HEK293 (cell line): ENCODE data around the gene SH3YL1.

Experiments used
- CTCF ChIA-PET: fragments of 350-600 bp; formaldehyde crosslinking; extraction: SDS; loops from one replicate; lab custom pipeline; 2021; ENCODE audit warnings: antibody characterized with exemption; lab: Yijun Ruan, JAX
- POLR2A ChIA-PET: fragments of 300-600 bp; formaldehyde crosslinking; extraction: SDS; loops from one replicate; lab custom pipeline; 2020; ENCODE audit warnings: antibody characterized with exemption, inconsistent platforms; lab: Yijun Ruan, JAX
- H3K27ac ChIP-seq: fragments of 200-500 bp; sonication (Bioruptor generic); 2 replicates; pipeline ENCODE4 v1.5.1; 2014; ENCODE audit warnings: low read depth, low read length, control low read depth, inconsistent platforms; ENCODE audit errors: extremely low read depth
- H3K36me3 ChIP-seq, 2 experiments: fragments of 200-500 bp in 1 of 2; sonication (Bioruptor generic) in 1 of 2; 1 replicate in 1 of 2; 2 replicates in 1 of 2; pipeline ENCODE4 v1.5.1; 2014 to 2017; ENCODE audit warnings: inconsistent platforms in 2 of 2, low read length in 2 of 2; ENCODE audit not compliant: control insufficient read depth in 2 of 2, insufficient read depth in 1 of 2
- H3K4me1 ChIP-seq: fragments of 200-500 bp; sonication (Bioruptor generic); 2 replicates; pipeline ENCODE4 v1.5.1; 2014; ENCODE audit warnings: mild to moderate bottlenecking, low read length, inconsistent platforms; ENCODE audit not compliant: control insufficient read depth, insufficient read depth
- H3K4me3 ChIP-seq: 2 replicates; pipeline ENCODE4 v1.5.1; 2011; ENCODE audit warnings: low read depth, mild to moderate bottlenecking, control low read depth, low read length, moderate library complexity
- H3K9me3 ChIP-seq: fragments of 200-500 bp; sonication (Bioruptor generic); 2 replicates; pipeline ENCODE4 v1.5.1; 2014; ENCODE audit warnings: low read depth, low read length, inconsistent platforms; ENCODE audit not compliant: control insufficient read depth, insufficient read depth
- BCL11A ChIP-seq: fragments of 450-650 bp; formaldehyde crosslinking; IDR thresholded peaks from 2 replicates; pipeline ENCODE4 v1.5.1; 2016; ENCODE audit warnings: low read depth, missing biosample characterization, missing genetic modification characterization
- KLF16 ChIP-seq: fragments of 450-650 bp; formaldehyde crosslinking; IDR thresholded peaks from 2 replicates; pipeline ENCODE4 v1.5.1; 2017; ENCODE audit warnings: missing biosample characterization, missing genetic modification characterization
- MYNN ChIP-seq: fragments of 450-650 bp; formaldehyde crosslinking; IDR thresholded peaks from 2 replicates; pipeline ENCODE4 v1.5.1; 2016; ENCODE audit warnings: missing biosample characterization, missing genetic modification characterization, borderline replicate concordance
- OSR2 ChIP-seq: fragments of 450-650 bp; formaldehyde crosslinking; IDR thresholded peaks from 2 replicates; pipeline ENCODE4 v1.5.1; 2016; ENCODE audit warnings: missing biosample characterization, missing genetic modification characterization
- ZBTB11 ChIP-seq: fragments of 450-650 bp; formaldehyde crosslinking; conservative IDR thresholded peaks from 2 replicates; pipeline ENCODE4 v1.5.1; 2016; ENCODE audit warnings: low read depth, missing biosample characterization, missing genetic modification characterization
- ZNF155 ChIP-seq: fragments of 450-650 bp; formaldehyde crosslinking; IDR thresholded peaks from 2 replicates; pipeline ENCODE4 v1.5.1; 2016; ENCODE audit warnings: missing biosample characterization, missing genetic modification characterization
- ZNF2 ChIP-seq: fragments of 450-650 bp; formaldehyde crosslinking; IDR thresholded peaks from 2 replicates; pipeline ENCODE4 v1.5.1; 2016; ENCODE audit warnings: missing biosample characterization, missing genetic modification characterization
- ZNF214 ChIP-seq: fragments of 450-650 bp; formaldehyde crosslinking; IDR thresholded peaks from 2 replicates; pipeline ENCODE4 v1.5.1; 2017; ENCODE audit warnings: missing biosample characterization, mild to moderate bottlenecking, missing genetic modification characterization, borderline replicate concordance
- ZNF239 ChIP-seq: fragments of 450-650 bp; formaldehyde crosslinking; IDR thresholded peaks from 2 replicates; pipeline ENCODE4 v1.5.1; 2016; ENCODE audit warnings: missing biosample characterization, missing genetic modification characterization
- ZNF518A ChIP-seq: fragments of 450-650 bp; formaldehyde crosslinking; conservative IDR thresholded peaks from 2 replicates; pipeline ENCODE4 v1.5.1; 2016; ENCODE audit warnings: low read depth, missing biosample characterization, missing genetic modification characterization
- ZNF560 ChIP-seq: fragments of 450-650 bp; formaldehyde crosslinking; IDR thresholded peaks from 2 replicates; pipeline ENCODE4 v1.5.1; 2017; ENCODE audit warnings: missing biosample characterization, missing genetic modification characterization, borderline replicate concordance
- ZNF626 ChIP-seq: fragments of 450-650 bp; sonication (Bioruptor Pico); formaldehyde crosslinking; IDR thresholded peaks from 2 replicates; pipeline ENCODE4 v1.5.1; 2018; ENCODE audit warnings: missing biosample characterization, missing genetic modification characterization, inconsistent platforms
- ZNF791 ChIP-seq: fragments of 450-650 bp; formaldehyde crosslinking; IDR thresholded peaks from 2 replicates; pipeline ENCODE4 v1.5.1; 2016; ENCODE audit warnings: missing biosample characterization, missing genetic modification characterization
- ZSCAN16 ChIP-seq: fragments of 450-650 bp; formaldehyde crosslinking; IDR thresholded peaks from 2 replicates; pipeline ENCODE4 v1.5.1; 2016; ENCODE audit warnings: missing biosample characterization, missing genetic modification characterization
- ZSCAN30 ChIP-seq: fragments of 450-650 bp; IDR thresholded peaks from 2 replicates; pipeline ENCODE4 v1.5.1; 2018; ENCODE audit warnings: missing biosample characterization, mild to moderate bottlenecking, missing genetic modification characterization, moderate library complexity
- TF ChIP-seq, protein P1 (sequence below): fragments of 450-650 bp; formaldehyde crosslinking; optimal IDR thresholded peaks from 2 replicates; pipeline ENCODE3; 2016; ENCODE audit warnings: missing biosample characterization, mild to moderate bottlenecking, missing genetic modification characterization
- TF ChIP-seq, protein P2 (sequence below): fragments of 450-650 bp; formaldehyde crosslinking; IDR thresholded peaks from 2 replicates; pipeline ENCODE4 v1.5.1; 2016; ENCODE audit warnings: missing biosample characterization, missing genetic modification characterization, low read depth

SH3YL1 gene

GRCh38 chr2:223451-223850 lies 40.4 kb downstream of the SH3YL1 start:
- ChIA-PET CTCF (interaction anchor here (0.7 to 0.9 kb wide), 2 partner anchors 412 to 459 kb away, joined by 3 read pairs; no protein-coding TSS in a partner anchor), POLR2A (no interaction called here)
- Histone ChIP-seq H3K27ac (no peak overlapping the region), H3K9me3 (no peaks in the 10 kb centered on the region), H3K4me3 (no peak overlapping the region), H3K4me1 (no peaks in the 10 kb centered on the region), H3K36me3 (peaks cover 0 to 3% of the 10 kb centered on the region in 2 experiments; a peak in 1 of 3 replicates)
- TF ChIP-seq ZNF518A (no peak), ZNF214 (no peak), ZNF2 (tag by site-specific recombination) (no peak), BCL11A (no peak), MYNN (tag by site-specific recombination) (no peak), ZNF155 (tag by site-specific recombination) (no peak), OSR2 (tag by site-specific recombination) (no peak), ZSCAN16 (tag by site-specific recombination) (no peak), ZNF791 (tag by site-specific recombination) (no peak), ZSCAN30 (tag by site-specific recombination) (no peak), ZNF239 (tag by site-specific recombination) (no peak), KLF16 (no peak), ZNF560 (tag by site-specific recombination) (no peak), ZBTB11 (no peak), ZNF626 (tag by site-specific recombination) (no peak)
- TF ChIP-seq, protein P1, sequence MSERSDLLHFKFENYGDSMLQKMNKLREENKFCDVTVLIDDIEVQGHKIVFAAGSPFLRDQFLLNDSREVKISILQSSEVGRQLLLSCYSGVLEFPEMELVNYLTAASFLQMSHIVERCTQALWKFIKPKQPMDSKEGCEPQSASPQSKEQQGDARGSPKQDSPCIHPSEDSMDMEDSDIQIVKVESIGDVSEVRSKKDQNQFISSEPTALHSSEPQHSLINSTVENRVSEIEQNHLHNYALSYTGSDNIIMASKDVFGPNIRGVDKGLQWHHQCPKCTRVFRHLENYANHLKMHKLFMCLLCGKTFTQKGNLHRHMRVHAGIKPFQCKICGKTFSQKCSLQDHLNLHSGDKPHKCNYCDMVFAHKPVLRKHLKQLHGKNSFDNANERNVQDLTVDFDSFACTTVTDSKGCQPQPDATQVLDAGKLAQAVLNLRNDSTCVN (tag by site-specific recombination): no peak
- TF ChIP-seq, protein P2, sequence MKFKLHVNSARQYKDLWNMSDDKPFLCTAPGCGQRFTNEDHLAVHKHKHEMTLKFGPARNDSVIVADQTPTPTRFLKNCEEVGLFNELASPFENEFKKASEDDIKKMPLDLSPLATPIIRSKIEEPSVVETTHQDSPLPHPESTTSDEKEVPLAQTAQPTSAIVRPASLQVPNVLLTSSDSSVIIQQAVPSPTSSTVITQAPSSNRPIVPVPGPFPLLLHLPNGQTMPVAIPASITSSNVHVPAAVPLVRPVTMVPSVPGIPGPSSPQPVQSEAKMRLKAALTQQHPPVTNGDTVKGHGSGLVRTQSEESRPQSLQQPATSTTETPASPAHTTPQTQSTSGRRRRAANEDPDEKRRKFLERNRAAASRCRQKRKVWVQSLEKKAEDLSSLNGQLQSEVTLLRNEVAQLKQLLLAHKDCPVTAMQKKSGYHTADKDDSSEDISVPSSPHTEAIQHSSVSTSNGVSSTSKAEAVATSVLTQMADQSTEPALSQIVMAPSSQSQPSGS: no peak
